Hepatocyte (in vitro differentiated cells): ENCODE data around the gene PRKACB.
"Not testable (repeated sequence)": the region's sequence is repeated elsewhere in the genome, so short reads cannot be mapped to it uniquely, and the experiment has no call there.

Source experiments
- EZH2 ChIP-seq: fragments of 200-600 bp; sonication (generic); IDR thresholded peaks from 2 replicates; pipeline ENCODE4 v1.6.1; 2016; ENCODE audit warnings: antibody characterized with exemption, mild to moderate bottlenecking, borderline replicate concordance
- EZH2phosphoT487 ChIP-seq: fragments of 200-600 bp; sonication (generic); IDR thresholded peaks from one replicate; pipeline ENCODE4 v1.6.1; 2018; ENCODE audit warnings: antibody characterized with exemption, mild to moderate bottlenecking, low read depth, moderate library complexity; ENCODE audit not compliant: unreplicated experiment, severe bottlenecking
- TF ChIP-seq, protein P1 (sequence below): fragments of 200-600 bp; sonication (generic); IDR thresholded peaks from 2 replicates; pipeline ENCODE4 v1.5.1; 2016; ENCODE audit warnings: antibody characterized with exemption, mild to moderate bottlenecking; ENCODE audit not compliant: poor library complexity

DNA sequence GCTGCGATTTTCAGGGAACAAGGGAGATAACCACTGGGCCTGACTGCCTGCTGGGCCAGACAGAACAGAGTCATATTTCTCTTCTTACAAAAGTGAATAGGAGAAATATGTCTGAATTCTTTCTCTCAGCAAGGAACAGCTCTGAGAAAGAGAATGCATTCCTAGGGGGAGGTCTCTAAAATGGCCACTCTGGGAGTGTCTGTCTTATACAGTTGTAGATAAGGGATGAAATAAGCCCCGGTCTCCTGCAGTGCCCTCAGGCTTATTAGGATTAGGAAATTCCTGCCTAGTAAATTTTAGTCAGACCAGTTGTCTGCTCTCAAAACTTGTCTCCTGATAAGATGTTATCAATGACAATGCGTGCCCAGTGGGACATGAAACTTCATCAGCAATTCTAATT is 143.3 kb downstream of the PRKACB start:
- TF ChIP-seq, protein P1, sequence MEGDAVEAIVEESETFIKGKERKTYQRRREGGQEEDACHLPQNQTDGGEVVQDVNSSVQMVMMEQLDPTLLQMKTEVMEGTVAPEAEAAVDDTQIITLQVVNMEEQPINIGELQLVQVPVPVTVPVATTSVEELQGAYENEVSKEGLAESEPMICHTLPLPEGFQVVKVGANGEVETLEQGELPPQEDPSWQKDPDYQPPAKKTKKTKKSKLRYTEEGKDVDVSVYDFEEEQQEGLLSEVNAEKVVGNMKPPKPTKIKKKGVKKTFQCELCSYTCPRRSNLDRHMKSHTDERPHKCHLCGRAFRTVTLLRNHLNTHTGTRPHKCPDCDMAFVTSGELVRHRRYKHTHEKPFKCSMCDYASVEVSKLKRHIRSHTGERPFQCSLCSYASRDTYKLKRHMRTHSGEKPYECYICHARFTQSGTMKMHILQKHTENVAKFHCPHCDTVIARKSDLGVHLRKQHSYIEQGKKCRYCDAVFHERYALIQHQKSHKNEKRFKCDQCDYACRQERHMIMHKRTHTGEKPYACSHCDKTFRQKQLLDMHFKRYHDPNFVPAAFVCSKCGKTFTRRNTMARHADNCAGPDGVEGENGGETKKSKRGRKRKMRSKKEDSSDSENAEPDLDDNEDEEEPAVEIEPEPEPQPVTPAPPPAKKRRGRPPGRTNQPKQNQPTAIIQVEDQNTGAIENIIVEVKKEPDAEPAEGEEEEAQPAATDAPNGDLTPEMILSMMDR, result not testable (repeated sequence)
- not testable (repeated sequence) for TF ChIP-seq EZH2, EZH2phosphoT487
